ENCODE data around the gene TSHZ2. TPM values are rescaled to one million over a fixed set of nuclear protein-coding genes. Genes with fewer than 3 reads are reported as not detected.

TSHZ2 gene
- total and polyA plus RNA-seq, 2 donors (not counting 1 experiment from before 2014, with no cell fraction given): 1.00 to 5.7 TPM

DNA sequence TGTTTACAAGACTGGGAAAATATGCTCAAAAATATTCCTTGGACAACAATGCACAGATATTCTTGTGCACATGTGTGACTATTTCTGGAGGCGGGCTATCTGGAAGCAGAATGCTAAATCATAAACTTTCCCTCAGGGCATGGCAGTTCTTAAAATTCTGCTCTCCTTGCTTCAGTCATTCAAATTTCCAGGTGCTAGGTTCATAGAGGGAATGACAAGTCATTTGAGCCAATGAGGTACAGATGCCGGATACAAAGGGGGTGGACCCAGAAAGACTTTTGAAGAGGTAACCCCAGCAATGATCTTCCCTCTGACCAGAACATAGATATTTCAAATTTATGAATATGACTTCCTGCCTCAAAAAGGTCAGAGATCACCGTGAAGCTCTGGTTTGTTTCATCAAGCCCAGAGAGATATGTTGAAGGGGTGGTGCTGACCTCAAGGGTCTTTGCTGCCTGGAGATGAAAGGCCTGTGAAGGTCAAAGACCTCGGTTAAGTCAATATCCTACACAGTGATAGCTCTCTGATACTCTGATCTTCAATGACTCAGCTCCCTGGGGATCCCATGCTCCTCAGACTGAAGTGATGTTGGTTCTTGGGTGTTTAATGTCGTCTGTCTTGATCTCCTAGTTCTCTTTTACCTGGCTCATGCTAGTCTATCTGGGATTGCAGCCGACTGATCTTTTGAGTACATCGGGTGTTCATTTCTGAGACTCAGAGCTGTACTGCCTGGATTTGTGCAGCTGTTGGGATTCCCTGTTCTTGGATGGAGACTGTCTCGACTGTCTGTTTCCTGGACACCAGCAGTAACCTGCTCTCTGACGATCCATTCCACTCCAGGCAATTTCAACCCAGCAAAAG is 47.5 kb upstream of the TSHZ2 start:
- Mint-ChIP-seq H3K27ac (no peak overlapping the region), H3K27me3 (peaks cover 17% of the 10 kb centered on the region)
- CTCF ChIA-PET: no interaction called here

GRCh38 chr20:52926505-52926904 is 45.7 kb upstream of the TSHZ2 start:
- intact Hi-C loops (cut with micrococcal nuclease): no loop called here

More for the DNA sequence above, 47.5 kb upstream of the TSHZ2 start:
- intact Hi-C loops (cut with micrococcal nuclease): no loop called here
- TF ChIP-seq, protein P1, sequence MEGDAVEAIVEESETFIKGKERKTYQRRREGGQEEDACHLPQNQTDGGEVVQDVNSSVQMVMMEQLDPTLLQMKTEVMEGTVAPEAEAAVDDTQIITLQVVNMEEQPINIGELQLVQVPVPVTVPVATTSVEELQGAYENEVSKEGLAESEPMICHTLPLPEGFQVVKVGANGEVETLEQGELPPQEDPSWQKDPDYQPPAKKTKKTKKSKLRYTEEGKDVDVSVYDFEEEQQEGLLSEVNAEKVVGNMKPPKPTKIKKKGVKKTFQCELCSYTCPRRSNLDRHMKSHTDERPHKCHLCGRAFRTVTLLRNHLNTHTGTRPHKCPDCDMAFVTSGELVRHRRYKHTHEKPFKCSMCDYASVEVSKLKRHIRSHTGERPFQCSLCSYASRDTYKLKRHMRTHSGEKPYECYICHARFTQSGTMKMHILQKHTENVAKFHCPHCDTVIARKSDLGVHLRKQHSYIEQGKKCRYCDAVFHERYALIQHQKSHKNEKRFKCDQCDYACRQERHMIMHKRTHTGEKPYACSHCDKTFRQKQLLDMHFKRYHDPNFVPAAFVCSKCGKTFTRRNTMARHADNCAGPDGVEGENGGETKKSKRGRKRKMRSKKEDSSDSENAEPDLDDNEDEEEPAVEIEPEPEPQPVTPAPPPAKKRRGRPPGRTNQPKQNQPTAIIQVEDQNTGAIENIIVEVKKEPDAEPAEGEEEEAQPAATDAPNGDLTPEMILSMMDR (IDR thresholded peaks at IDR 0.05): no peak
- no peak for TF ChIP-seq EZH2 (IDR thresholded peaks at IDR 0.05; ENCODE audit: borderline replicate concordance, insufficient read depth, low read depth, low read length, poor library complexity, severe bottlenecking)
- POLR2A ChIA-PET: no interaction called here
- no peaks in the 10 kb centered on the region for H3K79me2 ChIP-seq (ENCODE audit: control insufficient read depth, insufficient read depth, low read length)
- no peak overlapping the region for H2AFZ ChIP-seq (ENCODE audit: insufficient read depth, low read depth, low read length, poor library complexity, severe bottlenecking)
- no peaks in the 10 kb centered on the region for H3K36me3 ChIP-seq (replicated peaks in 1 of 2; ENCODE audit: control extremely low read depth in 1 of 2, control insufficient read depth in 1 of 2, extremely low read depth in 1 of 2, insufficient read depth in 2 of 2, low read length in 1 of 2)
- DNase-seq (no peak), ATAC-seq (ENCODE audit: low read depth) (no peak)
- H3K4me3 Mint-ChIP-seq: no peak overlapping the region
- H3K4me1 ChIP-seq (ENCODE audit: control insufficient read depth in 2 of 2, insufficient read depth in 2 of 2, low read length in 2 of 2): no peaks in the 10 kb centered on the region
- H3K4me3 ChIP-seq (ENCODE audit: control extremely low read depth in 1 of 5, extremely low read depth in 1 of 5, insufficient read depth in 1 of 5, low read depth in 2 of 5, low read length in 4 of 5): no peak overlapping the region
- no peaks in the 10 kb centered on the region for H4K20me1 ChIP-seq (ENCODE audit: control insufficient read depth, insufficient read depth, low read length, poor library complexity, severe bottlenecking)
- H3K9me3 Mint-ChIP-seq (ENCODE audit: insufficient read depth): no peaks in the 10 kb centered on the region
- no peaks in the 10 kb centered on the region for H3K27me3 ChIP-seq (replicated peaks in 1 of 4; ENCODE audit: control extremely low read depth in 1 of 4, control insufficient read depth in 3 of 4, insufficient read depth in 4 of 4, low read length in 3 of 4)
- H3K27ac ChIP-seq (ENCODE audit: low read length in 2 of 2): no peak overlapping the region
- H3K4me2 ChIP-seq (replicated peaks; ENCODE audit: low read depth, low read length, poor library complexity, severe bottlenecking): no peak overlapping the region
- H3K4me1 Mint-ChIP-seq: no peaks in the 10 kb centered on the region
- no peak overlapping the region for H3K9ac ChIP-seq (ENCODE audit: low read length)
- no peaks in the 10 kb centered on the region for H3K9me3 ChIP-seq (ENCODE audit: control extremely low read depth in 1 of 3, control insufficient read depth in 2 of 3, insufficient read depth in 1 of 3, low read length in 2 of 3)
- WGBS (ENCODE audit: insufficient coverage): no CpG with 5 or more reads among the region's 9 CpGs

More at GRCh38 chr20:52926505-52926904, 45.7 kb upstream of the TSHZ2 start:
- no CpG with 5 or more reads among the region's 1 CpG for WGBS (ENCODE audit: insufficient coverage)
- DNase-seq: no peak
- Histone ChIP-seq H3K27me3 (replicated peaks in 1 of 4; ENCODE audit: control extremely low read depth in 1 of 4, control insufficient read depth in 3 of 4, insufficient read depth in 4 of 4, low read length in 3 of 4) (no peaks in the 10 kb centered on the region), H3K36me3 (replicated peaks in 1 of 2; ENCODE audit: control extremely low read depth in 1 of 2, control insufficient read depth in 1 of 2, extremely low read depth in 1 of 2, insufficient read depth in 2 of 2, low read length in 1 of 2) (no peaks in the 10 kb centered on the region), H2AFZ (ENCODE audit: insufficient read depth, low read depth, low read length, poor library complexity, severe bottlenecking) (no peak overlapping the region), H3K4me1 (ENCODE audit: control insufficient read depth in 2 of 2, insufficient read depth in 2 of 2, low read length in 2 of 2) (no peaks in the 10 kb centered on the region), H3K4me3 (ENCODE audit: control extremely low read depth in 1 of 5, extremely low read depth in 1 of 5, insufficient read depth in 1 of 5, low read depth in 2 of 5, low read length in 4 of 5) (no peak overlapping the region), H3K79me2 (ENCODE audit: control insufficient read depth, insufficient read depth, low read length) (no peaks in the 10 kb centered on the region), H4K20me1 (ENCODE audit: control insufficient read depth, insufficient read depth, low read length, poor library complexity, severe bottlenecking) (no peaks in the 10 kb centered on the region), H3K9me3 (ENCODE audit: control extremely low read depth in 1 of 3, control insufficient read depth in 2 of 3, insufficient read depth in 1 of 3, low read length in 2 of 3) (no peaks in the 10 kb centered on the region), H3K27ac (ENCODE audit: low read length in 2 of 2) (no peak overlapping the region), H3K9ac (ENCODE audit: low read length) (no peak overlapping the region), H3K4me2 (replicated peaks; ENCODE audit: low read depth, low read length, poor library complexity, severe bottlenecking) (no peak overlapping the region)
- H3K27me3 Mint-ChIP-seq: peaks cover 11% of the 10 kb centered on the region
- H3K4me3 Mint-ChIP-seq: no peak overlapping the region
- no peak overlapping the region for H3K27ac Mint-ChIP-seq
- H3K9me3 Mint-ChIP-seq (ENCODE audit: insufficient read depth): no peaks in the 10 kb centered on the region
- CTCF ChIA-PET: no interaction called here
- no peak for ATAC-seq (ENCODE audit: low read depth)
- no peaks in the 10 kb centered on the region for H3K4me1 Mint-ChIP-seq
- POLR2A ChIA-PET: no interaction called here
- TF ChIP-seq EZH2 (IDR thresholded peaks at IDR 0.05; ENCODE audit: borderline replicate concordance, insufficient read depth, low read depth, low read length, poor library complexity, severe bottlenecking): no peak
